Eye (tissue), 1 donor: ENCODE data around the gene LTC4S.

Source experiments
- DNase-seq: peaks from one replicate; pipeline ENCODE4 v3.0.0-alpha.2; 2015

The LTC4S gene

DNA sequence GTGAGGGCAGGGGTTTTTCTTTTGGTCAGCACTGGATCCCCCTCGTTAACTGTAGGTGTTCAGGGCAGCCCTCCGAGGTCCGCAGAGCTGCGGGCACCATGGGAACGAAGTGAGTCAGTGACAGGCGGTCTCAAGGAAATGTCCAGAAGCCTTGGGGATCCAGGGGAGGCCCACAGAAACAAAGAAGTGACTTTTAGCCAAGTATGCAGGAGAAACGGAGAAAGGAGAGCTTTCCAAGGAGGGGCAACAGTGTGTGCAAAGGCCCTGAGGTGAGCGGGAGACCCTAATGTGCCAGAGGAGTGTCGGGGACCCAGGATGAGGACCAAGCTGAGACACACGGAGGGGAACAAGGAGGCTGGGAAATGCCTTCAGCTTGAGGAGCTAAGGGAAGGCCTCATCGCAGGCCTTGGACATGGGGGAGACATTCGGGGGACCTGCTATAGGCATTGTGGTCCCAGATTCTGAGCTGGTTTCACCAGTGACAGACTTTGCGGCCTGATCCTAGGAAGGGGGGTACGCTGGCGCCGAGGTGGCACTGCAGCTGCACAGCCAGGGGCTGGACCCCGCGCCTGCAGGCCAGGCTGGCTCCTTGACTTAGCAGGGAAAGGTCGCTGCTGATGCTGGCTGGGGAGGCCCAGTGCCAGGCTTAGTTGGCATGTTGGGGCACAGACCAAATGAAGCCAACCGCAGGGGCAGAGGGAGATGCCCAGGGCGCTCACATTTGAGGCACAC, 3.3 kb downstream of the LTC4S start:
- DNase-seq: no peak

DNA sequence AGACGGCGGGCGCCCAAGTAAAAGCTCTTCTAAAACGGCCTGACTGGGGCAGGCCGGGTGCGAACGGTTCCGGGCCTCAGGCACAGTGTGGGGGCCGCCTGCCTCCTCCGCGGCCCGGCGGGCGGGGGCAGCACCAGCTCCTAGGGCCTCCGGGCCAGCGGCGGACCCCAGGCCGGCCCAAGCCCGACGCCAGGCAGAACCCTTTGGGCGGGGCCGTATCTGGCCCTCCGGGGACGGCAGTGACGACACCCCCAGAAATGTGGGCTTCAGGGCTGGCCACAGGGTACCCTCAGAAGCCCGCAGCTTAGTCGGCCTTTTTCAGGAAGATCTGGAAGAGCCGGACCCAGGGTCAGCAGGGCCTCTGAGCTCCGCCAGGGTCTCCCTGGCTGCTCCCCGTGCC, 4.0 kb downstream of the LTC4S start:
- no peak for DNase-seq

DNA sequence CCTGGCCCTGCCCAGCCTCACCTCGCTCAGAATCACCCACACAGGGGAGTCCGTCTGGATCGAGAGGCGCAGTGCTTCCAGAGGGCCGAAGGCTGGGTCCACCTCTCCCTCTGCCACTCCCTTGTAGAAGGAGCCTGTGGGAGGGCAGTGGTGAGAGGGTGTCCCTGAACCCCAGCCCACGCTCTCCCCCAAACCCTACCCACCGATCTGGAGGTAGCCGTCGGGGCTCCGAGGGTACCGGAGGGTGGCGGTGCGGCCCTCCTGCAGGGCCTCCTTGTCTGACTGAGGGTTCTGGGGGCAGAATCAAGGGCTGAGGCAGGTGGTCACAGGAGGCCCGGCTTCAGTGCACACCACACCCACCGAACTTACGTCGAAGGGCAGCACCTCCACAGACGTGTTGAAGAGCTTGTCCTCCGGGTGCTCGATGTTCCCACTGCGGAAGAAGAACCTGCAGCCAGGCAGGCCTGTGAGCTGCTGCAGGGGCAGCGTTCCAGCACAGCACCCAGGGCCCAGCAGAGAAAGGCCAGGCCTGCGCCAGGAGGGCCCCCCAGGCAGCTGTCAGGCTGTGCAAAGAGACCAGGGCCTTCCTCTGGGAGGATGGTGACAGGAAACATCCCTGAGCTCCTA, 4.5 kb downstream of the LTC4S start:
- no peak for DNase-seq

DNA sequence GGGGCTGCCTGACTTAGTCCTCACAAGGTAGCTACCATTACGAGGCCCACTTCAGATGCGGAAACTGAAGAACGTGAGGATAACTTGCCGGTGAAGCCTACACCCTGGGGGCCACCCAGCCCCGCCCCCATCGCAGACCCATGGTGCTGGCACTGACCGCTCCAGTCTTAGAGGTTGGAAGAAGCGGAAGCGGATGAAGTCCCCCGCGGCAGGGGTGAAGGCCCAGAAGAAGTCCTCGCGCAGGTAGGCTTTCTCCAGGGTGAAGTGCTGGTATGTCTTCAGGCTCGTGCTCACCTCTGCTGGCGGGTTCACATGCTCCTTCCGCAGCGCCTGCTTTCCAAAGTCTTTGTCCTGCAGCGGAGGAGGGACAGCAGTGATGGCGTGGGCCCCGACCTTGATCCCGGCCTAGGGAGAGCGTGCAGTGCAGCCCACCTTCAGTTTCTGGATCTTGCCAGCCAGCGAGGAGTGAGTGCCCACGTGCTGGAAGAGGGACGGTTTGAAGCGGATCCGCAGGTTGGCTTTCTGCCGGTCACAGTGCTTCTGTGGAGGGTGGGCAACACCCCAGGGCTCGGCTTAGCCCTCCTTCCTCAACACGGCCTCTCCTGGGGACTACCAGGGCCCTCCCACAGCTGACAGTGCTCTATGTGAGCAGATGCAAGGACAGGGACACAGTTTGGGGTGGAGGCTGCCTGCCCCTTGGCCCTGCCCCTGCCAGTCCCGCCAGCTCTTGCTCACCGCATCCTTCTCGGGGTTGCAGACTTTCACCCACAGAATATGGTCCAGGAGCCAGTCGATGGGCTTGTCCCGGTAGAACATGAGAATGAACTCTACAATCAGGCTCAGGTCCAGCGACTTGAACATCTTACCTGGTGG, 5.2 kb downstream of the LTC4S start:
- no peak for DNase-seq

DNA sequence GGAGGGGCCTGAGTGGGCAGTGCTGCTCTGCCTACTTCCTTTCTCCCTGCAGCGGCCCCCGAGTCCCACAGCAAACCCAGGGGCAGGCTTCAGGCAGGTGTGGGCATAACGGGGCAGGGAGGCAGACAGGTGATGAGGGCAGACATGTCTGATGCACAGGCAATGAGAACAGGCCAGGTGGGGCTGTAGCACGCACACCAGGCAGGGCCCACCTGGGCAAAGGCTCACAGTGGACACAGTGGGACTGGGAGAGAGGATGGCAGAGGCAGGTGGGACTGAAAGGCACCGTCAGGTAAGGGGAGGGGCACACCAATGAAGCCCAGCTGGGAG, 5.8 kb downstream of the LTC4S start:
- no peak for DNase-seq

DNA sequence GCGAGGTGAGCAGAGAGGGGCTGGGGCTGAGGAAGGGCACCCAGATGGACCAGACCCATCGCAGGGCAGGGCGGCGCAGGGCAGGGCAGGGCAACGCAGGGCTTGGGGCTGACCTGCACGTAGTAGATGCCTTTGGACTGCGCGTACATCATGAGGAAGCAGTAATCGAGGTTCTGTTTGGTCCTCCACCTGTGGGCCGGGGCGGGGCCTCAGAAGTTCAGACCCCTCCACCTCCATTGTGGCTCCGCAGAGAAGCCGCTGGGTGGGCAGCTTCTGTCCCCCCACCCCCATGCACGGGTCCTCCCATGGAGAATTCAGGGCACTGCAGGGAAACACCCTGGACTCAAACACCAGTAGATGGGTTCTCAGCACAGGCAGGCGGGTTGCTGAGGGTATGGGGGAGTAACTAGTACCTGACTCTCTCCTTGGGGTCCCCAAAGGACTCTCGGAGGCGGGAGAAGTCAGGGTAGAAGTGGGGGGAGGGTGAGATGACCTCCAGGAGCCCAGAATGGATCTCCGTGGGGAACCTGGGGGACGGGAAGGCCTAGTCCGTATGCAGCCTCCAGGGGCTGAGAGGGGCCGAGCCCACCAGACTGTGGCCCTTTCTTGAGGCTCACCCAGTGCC, 6.4 kb downstream of the LTC4S start:
- no peak for DNase-seq

DNA sequence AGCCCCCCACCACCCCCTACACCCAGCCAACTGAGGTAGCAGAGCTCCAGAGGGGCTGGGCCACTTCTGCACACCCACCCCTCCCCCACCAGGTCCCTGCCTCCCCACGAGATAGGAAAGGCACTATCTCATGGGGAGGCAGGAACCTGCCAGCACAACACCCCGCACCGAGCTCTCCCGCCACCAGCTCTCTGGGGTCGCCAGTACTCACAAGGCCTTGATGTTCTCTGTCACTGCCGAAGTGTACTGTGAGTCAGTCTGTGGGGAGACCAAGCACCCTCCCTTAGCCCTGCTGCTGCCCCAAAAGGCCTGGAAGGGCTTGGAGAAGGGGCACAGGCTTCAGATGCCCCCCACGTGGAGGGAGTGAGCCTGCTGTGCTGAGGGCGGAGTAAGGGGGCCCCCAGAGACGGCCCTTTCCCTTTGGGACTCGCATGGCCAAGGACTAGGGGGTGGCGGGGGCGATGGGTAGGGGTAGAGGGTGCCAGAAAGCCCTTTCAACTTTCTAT, 7.0 kb downstream of the LTC4S start:
- no peak for DNase-seq

DNA sequence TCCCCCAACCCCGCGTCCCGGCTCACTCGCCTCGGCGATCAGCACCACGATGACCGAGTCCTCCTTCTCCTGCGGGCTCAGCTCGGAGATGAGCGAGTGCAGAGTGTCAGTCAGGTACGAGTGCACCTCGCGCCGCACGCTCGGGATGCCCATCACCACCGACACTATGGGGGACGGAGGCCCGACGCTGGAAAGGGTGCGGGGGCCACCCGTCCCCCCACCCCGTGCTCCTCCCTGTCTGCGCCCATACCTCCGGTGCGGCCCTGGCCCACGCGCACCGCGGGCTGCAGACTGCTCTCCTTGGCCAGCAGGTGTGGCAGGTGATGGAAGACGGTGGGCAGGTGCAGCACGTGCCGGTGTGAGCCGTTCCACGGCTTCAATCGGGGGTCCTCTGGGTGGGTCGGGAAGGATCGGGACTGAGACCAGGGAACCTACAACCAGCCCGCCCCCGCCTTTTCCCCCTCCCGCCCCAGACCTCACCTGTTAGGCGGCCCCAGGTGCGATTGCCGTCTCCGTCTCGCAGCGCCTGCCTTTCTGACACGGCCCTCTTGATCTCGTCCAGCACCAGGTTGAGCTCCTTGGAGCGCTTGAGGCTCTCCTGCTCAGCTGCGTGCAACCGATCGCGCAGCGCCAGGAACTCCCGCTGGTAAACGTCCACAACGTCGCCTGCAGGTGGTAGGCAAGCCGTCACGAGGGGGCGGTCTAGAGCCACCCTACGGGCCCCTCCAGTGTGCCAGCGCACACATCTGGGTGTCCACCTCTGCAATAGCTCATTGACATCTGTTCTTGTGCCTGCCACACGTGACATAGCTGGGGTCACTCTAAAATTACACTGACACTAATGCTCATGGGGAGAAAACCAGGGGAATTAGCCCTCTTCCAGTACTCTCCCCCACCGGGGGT, 7.8 kb downstream of the LTC4S start:
- DNase-seq: peak; percentile 82

DNA sequence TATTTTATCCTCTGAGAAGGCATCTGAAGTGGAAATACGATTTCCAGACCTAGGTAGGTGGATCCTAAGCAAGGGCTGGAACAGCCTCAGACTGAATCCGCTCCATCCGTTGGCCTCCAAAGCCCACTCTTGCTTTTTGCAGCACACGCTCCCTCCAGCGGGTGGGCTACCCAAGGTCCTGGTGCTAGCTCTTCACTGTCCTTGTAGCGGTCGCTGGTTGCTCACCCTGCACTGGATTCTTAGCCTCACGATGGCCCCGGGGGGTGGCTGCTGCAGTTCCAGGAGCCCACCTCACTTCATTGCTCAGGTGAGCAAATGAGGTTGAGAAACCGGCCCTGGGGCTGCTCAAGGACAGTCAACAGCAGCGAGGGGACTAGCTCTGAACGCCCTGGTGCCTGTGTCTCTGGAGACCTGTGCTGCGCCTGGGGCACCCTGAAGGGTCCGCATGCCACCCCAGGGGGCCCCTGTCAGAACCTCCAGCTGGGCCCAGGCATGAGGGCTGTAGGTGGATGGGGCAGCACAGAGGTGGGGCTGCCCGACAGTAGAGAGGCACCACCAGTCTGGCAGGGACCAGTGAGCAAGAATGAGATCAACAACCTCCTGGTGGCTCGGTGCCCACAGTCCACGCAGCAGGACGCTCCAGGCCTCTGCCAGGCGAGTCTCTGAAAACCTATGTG, 8.6 kb downstream of the LTC4S start:
- no peak for DNase-seq

DNA sequence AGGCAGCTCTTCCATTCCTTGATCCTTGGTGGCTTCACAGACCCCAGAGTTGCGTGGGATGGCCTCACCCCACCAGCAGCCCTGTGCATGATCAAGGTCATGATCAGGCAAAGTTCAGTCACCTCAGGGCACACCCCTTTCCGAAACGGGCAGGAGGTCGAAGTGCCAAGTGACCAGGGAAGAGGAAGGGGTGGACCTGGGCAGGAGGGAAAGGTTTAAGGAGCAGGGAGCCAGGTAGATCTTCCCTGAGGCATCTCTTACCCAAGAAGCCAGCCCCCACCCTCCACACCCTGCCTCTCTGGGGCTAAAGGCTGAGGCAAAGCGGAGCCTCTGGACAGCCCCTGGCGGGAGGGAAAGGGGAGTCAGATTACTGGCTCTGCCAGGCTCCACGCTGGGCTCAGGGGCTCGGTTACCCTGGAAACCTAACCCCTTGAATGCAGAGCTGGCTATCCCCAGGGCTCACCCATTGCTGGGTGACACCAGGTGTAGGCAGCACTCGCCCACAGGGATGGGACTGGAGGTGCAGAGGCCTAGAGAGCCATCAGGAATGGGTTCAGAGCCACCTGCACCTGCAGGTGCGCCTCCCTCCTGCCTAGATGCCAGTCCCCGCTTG, 9.3 kb downstream of the LTC4S start:
- DNase-seq: peak; percentile 41

DNA sequence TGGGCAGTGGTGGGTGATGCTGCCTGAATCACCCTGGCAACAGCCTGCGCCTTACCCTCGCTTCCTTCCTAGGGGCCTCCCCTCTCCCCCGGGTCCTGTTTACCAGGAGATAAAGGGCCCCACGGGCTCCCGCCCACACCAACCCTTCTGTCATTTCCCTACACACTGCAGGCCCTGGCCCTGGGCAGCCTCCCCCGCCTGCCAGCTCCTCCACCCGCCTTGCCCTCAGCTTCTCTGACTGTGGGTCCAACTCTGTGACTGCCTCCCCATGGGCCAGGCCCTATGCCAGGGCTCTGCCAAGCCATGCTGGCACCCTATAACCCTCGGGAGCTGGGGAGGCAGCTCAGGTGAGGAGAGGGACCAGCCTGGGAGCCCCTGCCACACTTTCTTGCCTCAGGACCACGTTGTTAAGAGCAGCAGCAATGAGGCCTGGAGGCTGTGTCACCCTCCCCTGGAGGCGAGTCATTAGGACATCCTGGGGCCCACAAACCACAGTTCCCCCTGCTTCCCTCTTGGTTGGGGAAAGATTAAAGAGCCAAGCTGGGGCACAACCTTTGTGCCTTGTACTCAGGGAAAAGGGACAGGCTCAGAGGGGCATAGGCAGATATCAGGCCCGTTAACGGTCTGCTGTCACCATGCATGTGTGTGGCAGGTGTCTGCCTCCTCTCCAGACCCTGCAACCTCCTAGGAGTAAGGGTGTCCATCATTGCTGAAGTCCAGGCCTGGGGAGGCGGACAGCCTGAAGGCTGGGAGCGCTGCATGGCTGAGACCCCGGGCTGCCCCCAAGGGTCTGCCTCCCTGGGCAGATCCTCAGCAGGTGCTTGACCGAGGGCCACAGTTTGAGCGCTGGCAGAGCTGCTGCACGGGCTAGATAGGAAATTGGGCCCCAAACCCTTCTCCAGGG, 10.1 kb downstream of the LTC4S start:
- no peak for DNase-seq

DNA sequence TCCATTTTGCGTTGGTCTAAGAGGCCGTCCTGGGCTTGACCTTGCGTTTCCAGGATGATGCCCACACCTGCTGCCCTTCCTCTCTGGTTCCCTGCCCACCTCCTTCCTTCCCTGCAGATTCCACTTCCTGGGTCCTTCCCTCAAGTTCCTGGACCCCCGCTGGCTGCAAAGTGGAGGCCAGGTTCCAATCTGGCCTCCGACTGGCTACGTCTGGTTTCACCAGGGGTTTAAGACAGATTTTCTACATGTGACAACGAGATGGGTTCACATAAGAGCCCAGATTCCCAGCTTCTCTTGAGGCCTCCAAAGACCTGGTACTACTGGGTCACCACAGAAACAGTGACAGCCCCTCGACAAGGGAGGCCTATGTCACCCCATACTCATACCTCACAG, 10.8 kb downstream of the LTC4S start:
- no peak for DNase-seq

DNA sequence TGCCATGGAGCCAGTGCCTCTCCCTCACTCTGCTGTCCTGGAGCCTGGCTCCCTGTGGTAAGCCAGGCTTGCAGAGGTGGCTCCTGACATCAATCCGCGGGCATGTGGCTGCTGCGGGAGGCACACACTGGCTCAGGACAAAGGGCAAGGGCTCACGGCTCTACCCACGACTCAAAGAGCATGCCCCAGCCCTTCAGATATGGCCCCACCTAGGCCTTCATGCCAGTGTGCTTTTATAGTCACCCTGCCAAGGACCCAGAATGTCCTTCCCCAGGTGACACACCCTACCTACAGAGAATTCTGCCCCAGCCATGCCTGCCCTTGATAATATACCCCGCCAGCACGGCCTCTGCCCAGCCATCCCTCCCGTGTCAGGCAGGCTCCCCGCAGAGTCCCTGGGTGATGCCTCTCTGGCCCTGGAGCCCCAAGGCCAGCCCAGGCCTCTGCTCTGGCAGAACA, 11.3 kb downstream of the LTC4S start:
- DNase-seq: no peak

DNA sequence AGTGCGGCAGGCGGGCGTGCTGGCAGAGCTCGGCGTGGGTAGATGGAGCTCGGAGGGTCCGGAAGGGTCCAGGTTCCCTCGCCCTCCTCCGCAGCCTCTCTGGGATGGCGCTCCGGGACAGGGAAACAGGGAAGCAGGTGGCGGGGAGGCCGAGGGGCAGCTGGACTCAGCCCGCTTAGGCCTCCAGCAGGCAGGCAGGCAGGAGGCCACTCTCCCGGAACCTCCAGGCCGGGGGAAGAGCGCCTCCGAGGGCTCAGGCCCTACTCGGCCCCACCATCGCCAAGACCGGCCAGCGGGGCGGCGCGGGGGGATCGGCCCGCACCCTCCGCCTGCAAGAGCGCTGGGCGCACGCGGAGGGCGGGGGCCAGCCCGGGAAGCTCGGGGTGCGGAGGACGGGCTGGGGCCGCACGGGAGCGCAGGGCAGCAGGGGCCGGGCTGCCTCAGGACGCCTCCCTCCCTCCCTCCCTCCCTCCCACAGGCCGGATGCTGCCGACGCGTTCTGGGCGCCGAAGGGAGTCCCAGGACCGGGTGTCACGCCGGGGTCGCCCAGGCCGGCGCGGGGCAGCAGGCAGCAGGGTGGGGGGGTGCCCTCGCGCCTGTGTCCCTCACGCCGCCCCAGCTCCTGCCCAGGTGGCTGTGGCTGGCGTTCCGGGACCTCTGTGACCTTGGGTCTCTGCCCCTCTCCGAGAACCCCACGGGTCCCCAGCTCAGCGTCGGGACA, 11.9 kb downstream of the LTC4S start:
- DNase-seq: peak; percentile 65

DNA sequence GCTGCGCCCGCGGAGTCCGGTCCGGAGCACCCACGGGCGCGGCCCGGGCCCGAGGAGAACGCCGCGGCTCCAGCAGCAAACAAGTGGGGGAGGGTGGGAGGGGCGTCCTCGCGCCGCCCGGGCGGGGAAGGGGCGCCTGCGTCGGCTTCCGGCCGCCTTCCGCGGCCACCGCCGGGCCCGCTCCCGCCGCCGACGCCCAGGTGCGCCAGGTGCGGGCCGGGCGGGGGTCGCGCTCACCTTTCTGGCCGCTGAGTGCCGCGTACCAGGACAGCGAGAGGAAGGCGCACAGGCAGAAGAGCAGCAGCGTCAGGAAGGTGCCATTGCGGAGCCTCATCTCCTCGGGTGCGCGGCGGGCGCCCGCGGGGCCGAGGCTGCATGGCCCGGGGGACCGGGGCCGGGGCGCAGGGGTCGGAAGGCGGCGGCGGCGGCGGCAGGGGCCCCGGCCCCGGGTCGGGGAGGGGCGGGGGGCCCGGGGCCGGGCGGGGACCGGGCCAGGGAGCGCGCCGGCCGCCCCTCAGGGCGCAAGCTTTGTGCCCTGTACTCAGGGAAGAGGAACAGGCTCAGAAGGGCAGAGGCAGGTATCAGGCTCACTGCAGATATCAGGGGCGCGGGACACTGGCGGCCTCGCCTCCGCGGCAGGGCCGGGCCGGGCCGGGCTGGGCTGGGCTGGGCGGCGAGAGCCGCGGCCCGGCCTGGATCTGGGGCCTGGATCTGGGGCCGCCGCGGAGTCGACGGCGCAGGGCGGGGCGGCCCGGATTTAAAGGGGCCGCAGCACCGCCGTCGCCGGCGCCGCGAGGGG, 12.7 kb downstream of the LTC4S start, which contains the start of gene MGAT4B:
TSS of gene MGAT4B (minus strand) at position 617 of the 799 bp plus-strand sequence. CDS start at position 334, 283 bp downstream.
- peak; percentile 89 for DNase-seq

DNA sequence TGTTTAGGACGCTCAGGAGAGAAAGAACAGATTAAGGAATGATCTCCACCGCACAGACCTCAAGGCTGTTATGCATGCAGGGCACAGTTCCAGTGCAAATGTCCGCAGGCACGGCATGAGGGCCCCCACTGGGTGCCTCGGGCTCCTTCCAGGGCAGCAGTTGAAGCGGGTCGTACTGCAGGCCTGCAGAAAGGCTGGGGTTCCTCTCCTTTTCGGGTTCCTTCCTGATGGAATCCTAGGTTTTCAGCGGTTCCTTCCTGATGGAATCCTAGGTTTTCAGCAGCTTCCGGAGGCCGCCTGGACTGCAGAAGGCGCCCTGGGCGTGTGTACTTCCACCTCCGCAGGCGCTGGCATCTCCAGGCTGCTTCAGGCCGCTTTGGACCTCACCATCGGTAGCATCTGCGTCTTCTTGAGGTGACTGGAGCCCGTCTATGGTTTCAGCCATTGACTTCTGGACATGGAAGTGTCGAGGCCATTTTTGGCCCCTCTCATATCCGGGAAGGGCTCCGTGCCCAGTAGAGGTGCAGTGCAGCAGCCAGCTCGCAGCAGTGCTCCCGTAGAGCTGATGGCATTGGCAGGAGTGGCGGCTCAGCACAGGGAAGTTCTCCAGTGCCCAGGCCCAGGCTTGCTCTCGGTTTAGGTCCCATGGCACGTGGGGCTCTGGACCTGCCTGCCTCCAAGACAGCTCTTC, 18.5 kb downstream of the LTC4S start:
- DNase-seq: no peak

DNA sequence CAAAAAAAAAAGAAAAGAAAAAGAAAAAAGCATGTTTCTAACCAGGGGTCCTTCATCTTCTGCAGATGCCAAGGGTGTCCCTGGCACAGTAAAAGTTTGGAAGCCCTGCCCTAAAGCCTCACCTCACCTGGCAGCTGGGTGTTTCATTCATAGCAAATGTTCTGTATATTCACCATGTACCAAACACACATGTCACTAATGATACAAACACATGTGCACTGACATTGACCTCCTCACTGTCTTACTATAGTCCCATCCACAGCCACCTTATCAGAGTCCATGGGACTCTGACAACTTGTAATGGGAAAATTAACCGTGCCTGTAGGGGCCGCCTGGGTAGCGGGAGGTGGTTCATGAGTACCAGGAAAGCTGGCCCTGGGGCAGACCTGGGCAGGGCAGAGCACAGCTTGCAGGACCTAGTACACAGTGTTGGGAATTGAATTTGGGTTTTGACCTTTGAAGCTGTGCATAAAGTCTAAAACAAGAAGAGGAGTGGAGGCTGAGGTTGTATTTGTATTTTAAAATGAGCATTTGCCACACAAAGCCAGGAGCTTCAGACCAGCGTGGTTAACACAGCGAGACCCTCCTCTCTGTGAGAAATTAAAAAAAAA, 19.3 kb downstream of the LTC4S start:
- DNase-seq: no peak
